ENCODE measurements around the gene DESI2.
"Not testable (repeated sequence)": the region's sequence is repeated elsewhere in the genome, so short reads cannot be mapped to it uniquely, and the experiment has no call there.

Gene DESI2

GRCh38 chr1:244666672-244667418 is 13.9 kb downstream of the DESI2 start:
- H3K4me3 ChIP-seq (ENCODE audit: low read depth, low read length); H3K27ac ChIP-seq (ENCODE audit: extremely low read depth, low read depth, low read length); POLR2A ChIA-PET; H3K36me3 ChIP-seq (ENCODE audit: control insufficient read depth in 2 of 2, insufficient read depth in 1 of 2, low read length in 2 of 2); H3K9me3 ChIP-seq (ENCODE audit: control insufficient read depth, insufficient read depth, low read depth, low read length): not testable (repeated sequence)
- CTCF ChIA-PET = interaction anchor here (1.6 kb wide), 1 partner anchor 64 kb away, joined by 4 read pairs; no protein-coding TSS in a partner anchor
- peaks cover 27% of the 10 kb centered on the region for H3K4me1 ChIP-seq (ENCODE audit: control insufficient read depth, insufficient read depth, low read length)

- H3K4me1 ChIP-seq (ENCODE audit: control insufficient read depth, insufficient read depth, low read length) = peaks cover 24% of the 10 kb centered on the region
- POLR2A ChIA-PET = no interaction called here
- CTCF ChIA-PET = no interaction called here
These were observed 14.9 kb downstream of the DESI2 start for GRCh38 chr1:244667797-244668196.

GRCh38 chr1:244672946-244673682 is 20.2 kb downstream of the DESI2 start:
- H3K9me3 ChIP-seq (ENCODE audit: control insufficient read depth, insufficient read depth, low read depth, low read length) = no peaks in the 10 kb centered on the region
- 0 out of 3 replicates have a peak, but pooled peaks cover 0 to 4% of the 10 kb centered on the region in 2 experiments for H3K36me3 ChIP-seq (ENCODE audit: control insufficient read depth in 2 of 2, insufficient read depth in 1 of 2, low read length in 2 of 2)
- 0 out of 2 replicates have a peak, but pooled peaks cover 7% of the 10 kb centered on the region for H3K4me1 ChIP-seq (ENCODE audit: control insufficient read depth, insufficient read depth, low read length)
- no peak overlapping the region for H3K4me3 ChIP-seq (ENCODE audit: low read depth, low read length)
- ChIA-PET CTCF (no interaction called here), POLR2A (no interaction called here)
- H3K27ac ChIP-seq (ENCODE audit: extremely low read depth, low read depth, low read length) = no peak overlapping the region
- peak; percentile 44 for TF ChIP-seq PRDM6 (tag by site-specific recombination; IDR thresholded peaks at IDR 0.05)
- TF ChIP-seq ZSCAN23 (tag by site-specific recombination; IDR thresholded peaks at IDR 0.05) = no peak
- no peak for TF ChIP-seq ZNF571 (tag by site-specific recombination; IDR thresholded peaks at IDR 0.05)
- no peak for TF ChIP-seq PRDM2 (tag by site-specific recombination; IDR thresholded peaks at IDR 0.05; ENCODE audit: borderline replicate concordance)
- TF ChIP-seq ZNF785 (tag by site-specific recombination; IDR thresholded peaks at IDR 0.05) = no peak
- TF ChIP-seq ZNF24 (tag by site-specific recombination; IDR thresholded peaks at IDR 0.05) = no peak
- TF ChIP-seq KLF17 (tag by site-specific recombination; IDR thresholded peaks at IDR 0.05) = no peak
- TF ChIP-seq ZNF629 (tag by site-specific recombination; IDR thresholded peaks at IDR 0.05) = no peak
- no peak for TF ChIP-seq ZBTB1 (tag by site-specific recombination; IDR thresholded peaks at IDR 0.05)
- no peak for TF ChIP-seq ZNF140 (tag by site-specific recombination; IDR thresholded peaks at IDR 0.05)
- peak; percentile 38; the same call in 1 of the 2 replicates for TF ChIP-seq OSR2 (tag by site-specific recombination; IDR thresholded peaks at IDR 0.05)

More at GRCh38 chr1:244667797-244668196, 14.9 kb downstream of the DESI2 start:
- Histone ChIP-seq H3K27ac (ENCODE audit: extremely low read depth, low read depth, low read length) (no peak overlapping the region), H3K9me3 (ENCODE audit: control insufficient read depth, insufficient read depth, low read depth, low read length) (no peaks in the 10 kb centered on the region), H3K36me3 (ENCODE audit: control insufficient read depth in 2 of 2, insufficient read depth in 1 of 2, low read length in 2 of 2) (no peaks in the 10 kb centered on the region), H3K4me3 (ENCODE audit: low read depth, low read length) (no peak overlapping the region)
- TF ChIP-seq ZNF121 (tag by site-specific recombination; IDR thresholded peaks at IDR 0.05) (no peak), ZNF146 (tag by site-specific recombination; IDR thresholded peaks at IDR 0.05) (no peak), HOXA7 (CRISPR knock-in tag; IDR thresholded peaks at IDR 0.05; ENCODE audit: borderline replicate concordance) (no peak), ZNF341 (tag by site-specific recombination; IDR thresholded peaks at IDR 0.05; ENCODE audit: low read depth) (no peak), PRDM4 (tag by site-specific recombination; IDR thresholded peaks at IDR 0.05) (no peak), ZFP41 (tag by site-specific recombination; IDR thresholded peaks at IDR 0.05; ENCODE audit: borderline replicate concordance) (no peak), SCRT2 (tag by site-specific recombination; IDR thresholded peaks at IDR 0.05) (no peak), ZNF157 (tag by site-specific recombination; IDR thresholded peaks at IDR 0.05) (no peak)

All from HEK293 (cell line).